ENCODE measurements around the gene ARID5B. TPM values are rescaled to one million over a fixed set of nuclear protein-coding genes. Genes with fewer than 3 reads are reported as not detected.
A peak's percentile ranks its signal among the peaks of the same experiment; 100 is the strongest.

Gene ARID5B
- total RNA-seq, 2 experiments from 2014 or later: 34.8 to 35.9 TPM

DNA sequence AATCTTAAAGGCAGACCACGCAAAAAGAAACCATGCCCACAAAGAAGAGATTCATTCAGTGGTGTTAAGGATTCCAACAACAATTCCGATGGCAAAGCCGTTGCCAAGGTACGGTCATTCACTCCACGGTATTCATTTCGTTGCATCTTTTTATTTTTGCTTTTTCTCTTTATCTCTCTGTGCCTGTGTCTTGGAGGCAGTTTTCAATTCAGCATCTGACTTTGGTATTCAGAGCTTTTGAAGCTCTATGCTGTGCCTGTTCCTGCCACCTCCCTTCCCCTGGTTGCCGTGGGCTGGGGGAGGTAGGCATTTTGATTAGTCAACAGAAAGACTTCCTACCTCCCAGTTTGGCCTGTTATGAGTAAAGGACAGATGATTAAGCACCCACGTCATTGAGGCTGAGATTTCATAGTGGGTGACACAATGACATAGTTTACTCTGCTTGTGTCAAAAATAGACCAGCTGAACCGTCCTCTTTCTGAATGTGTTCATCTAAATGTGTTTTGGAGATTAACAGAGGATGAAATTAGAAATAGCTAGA lies 149.5 kb downstream of the ARID5B start:
- DNase-seq (peak; percentile 92), ATAC-seq (peak; percentile 60)
- peaks cover 63% of the 10 kb centered on the region for H3K36me3 Mint-ChIP-seq
- H3K4me1 Mint-ChIP-seq: peaks cover 93% of the 10 kb centered on the region
- H3K9me3 Mint-ChIP-seq (ENCODE audit: low read depth): no peaks in the 10 kb centered on the region
- H3K27me3 Mint-ChIP-seq: no peaks in the 10 kb centered on the region
- peak overlapping the region; percentile 83 for H3K4me3 Mint-ChIP-seq
- H3K27ac Mint-ChIP-seq: peak overlapping the region; percentile 99
- CTCF ChIA-PET: interaction anchor here (1.2 to 5.9 kb wide), 8 partner anchors 9 to 193 kb away, joined by 3 to 50 read pairs (median 14); partner anchors contain the start of gene ARID5B

- Mint-ChIP-seq H3K4me3 (peak overlapping the region; percentile 83), H3K36me3 (peaks cover 76% of the 10 kb centered on the region), H3K27me3 (no peaks in the 10 kb centered on the region), H3K9me3 (ENCODE audit: low read depth) (no peaks in the 10 kb centered on the region), H3K27ac (peak overlapping the region; percentile 99), H3K4me1 (peaks cover 92% of the 10 kb centered on the region)
- no peak for ATAC-seq
- CTCF ChIA-PET: interaction anchor here (0.8 to 3.0 kb wide), 5 partner anchors 11 to 194 kb away, joined by 3 to 10 read pairs (median 4); no protein-coding TSS in a partner anchor
- DNase-seq: no peak
Observed at GRCh38 chr10:62052276-62052675, 150.8 kb downstream of the ARID5B start.

- H3K4me1 Mint-ChIP-seq: peaks cover 89% of the 10 kb centered on the region
- H3K27ac Mint-ChIP-seq: peak overlapping the region; percentile 99
- DNase-seq (no peak), ATAC-seq (no peak)
- CTCF ChIA-PET: interaction anchor here (0.6 to 3.0 kb wide), 8 partner anchors 15 to 211 kb away, joined by 3 to 10 read pairs (median 4); no protein-coding TSS in a partner anchor
- H3K4me3 Mint-ChIP-seq: peak overlapping the region; percentile 83
- H3K9me3 Mint-ChIP-seq (ENCODE audit: low read depth): no peaks in the 10 kb centered on the region
- H3K27me3 Mint-ChIP-seq: no peaks in the 10 kb centered on the region
- peaks cover 91% of the 10 kb centered on the region for H3K36me3 Mint-ChIP-seq
Observed at GRCh38 chr10:62053860-62054259, 152.4 kb downstream of the ARID5B start.

DNA sequence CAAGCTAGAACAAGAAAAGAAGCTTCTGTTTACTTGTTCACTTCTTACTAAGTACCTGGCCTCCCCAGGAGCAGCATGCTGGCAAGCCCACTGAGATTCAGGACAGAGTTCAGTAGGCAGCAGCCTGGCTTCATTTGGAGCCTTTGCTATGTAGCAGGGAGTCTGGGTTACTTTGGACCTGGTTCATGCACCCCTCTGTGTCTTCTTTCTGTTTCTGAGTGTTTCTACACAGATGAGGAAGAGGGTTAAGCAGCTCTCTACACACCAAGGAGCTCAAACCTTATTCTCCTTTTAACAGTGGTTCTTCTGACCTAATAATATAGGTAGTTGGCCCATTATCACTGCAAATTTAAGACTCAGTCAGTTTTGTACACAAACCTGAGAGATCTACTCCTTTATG lies 152.9 kb downstream of the ARID5B start:
- no peaks in the 10 kb centered on the region for H3K27me3 Mint-ChIP-seq
- H3K36me3 Mint-ChIP-seq: peaks cover 91% of the 10 kb centered on the region
- ATAC-seq (peak; percentile 26), DNase-seq (no peak)
- H3K9me3 Mint-ChIP-seq (ENCODE audit: low read depth): no peaks in the 10 kb centered on the region
- H3K4me3 Mint-ChIP-seq: peak overlapping the region; percentile 83
- CTCF ChIA-PET: interaction anchor here (0.7 to 3.0 kb wide), 7 partner anchors 16 to 194 kb away, joined by 3 to 10 read pairs (median 5); no protein-coding TSS in a partner anchor
- H3K4me1 Mint-ChIP-seq: peaks cover 89% of the 10 kb centered on the region
- H3K27ac Mint-ChIP-seq: peak overlapping the region; percentile 99

- Mint-ChIP-seq H3K9me3 (ENCODE audit: low read depth) (no peaks in the 10 kb centered on the region), H3K27ac (peak overlapping the region; percentile 99), H3K4me1 (peaks cover 89% of the 10 kb centered on the region), H3K4me3 (peak overlapping the region; percentile 83), H3K27me3 (no peaks in the 10 kb centered on the region), H3K36me3 (peaks cover 92% of the 10 kb centered on the region)
- no peak for ATAC-seq
- CTCF ChIA-PET: interaction anchor here (0.7 to 3.0 kb wide), 7 partner anchors 16 to 194 kb away, joined by 3 to 10 read pairs (median 5); no protein-coding TSS in a partner anchor
- DNase-seq: no peak
Observed at GRCh38 chr10:62054830-62055229, 153.3 kb downstream of the ARID5B start.

DNA sequence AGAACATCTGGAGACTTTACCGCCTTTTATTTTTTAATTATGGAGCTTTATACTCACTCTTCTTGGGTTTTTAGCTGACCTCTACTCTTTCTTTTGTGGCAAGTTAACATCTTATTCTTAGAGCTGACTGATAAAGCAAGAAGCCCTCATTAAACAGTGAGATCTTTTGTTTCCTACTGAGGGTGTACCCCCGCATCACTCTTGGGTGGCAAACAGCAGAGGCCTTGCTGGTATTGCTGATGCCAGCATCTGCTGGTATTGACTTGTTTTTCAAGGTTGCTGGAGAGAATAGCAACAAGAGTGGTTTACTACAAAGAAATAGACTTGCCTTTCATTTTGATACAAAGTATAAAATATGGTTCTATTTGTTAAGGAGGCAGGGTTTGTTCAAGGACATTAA lies 154.7 kb downstream of the ARID5B start:
- no peak for ATAC-seq
- DNase-seq: no peak
- Mint-ChIP-seq H3K36me3 (peaks cover 94% of the 10 kb centered on the region), H3K9me3 (ENCODE audit: low read depth) (peaks cover 3% of the 10 kb centered on the region), H3K27ac (peak overlapping the region; percentile 63), H3K4me3 (peak overlapping the region; percentile 22), H3K4me1 (peaks cover 89% of the 10 kb centered on the region), H3K27me3 (no peaks in the 10 kb centered on the region)
- CTCF ChIA-PET: interaction anchor here (1.3 to 1.9 kb wide), 3 partner anchors 10 to 189 kb away, joined by 3 to 6 read pairs (median 4); no protein-coding TSS in a partner anchor

GRCh38 chr10:62056698-62057097 lies 155.2 kb downstream of the ARID5B start:
- peak overlapping the region; percentile 63 for H3K27ac Mint-ChIP-seq
- DNase-seq (no peak), ATAC-seq (no peak)
- CTCF ChIA-PET: interaction anchor here (1.3 to 1.9 kb wide), 3 partner anchors 10 to 188 kb away, joined by 3 to 6 read pairs (median 4); no protein-coding TSS in a partner anchor
- no peaks in the 10 kb centered on the region for H3K27me3 Mint-ChIP-seq
- peaks cover 4% of the 10 kb centered on the region for H3K9me3 Mint-ChIP-seq (ENCODE audit: low read depth)
- H3K4me3 Mint-ChIP-seq: no peak overlapping the region
- peaks cover 90% of the 10 kb centered on the region for H3K4me1 Mint-ChIP-seq
- peaks cover 96% of the 10 kb centered on the region for H3K36me3 Mint-ChIP-seq

GRCh38 chr10:62057359-62057758 lies 155.9 kb downstream of the ARID5B start:
- Mint-ChIP-seq H3K9me3 (ENCODE audit: low read depth) (peaks cover 4% of the 10 kb centered on the region), H3K27me3 (no peaks in the 10 kb centered on the region), H3K27ac (peak overlapping the region; percentile 38), H3K4me1 (peaks cover 91% of the 10 kb centered on the region), H3K4me3 (no peak overlapping the region), H3K36me3 (peaks cover 96% of the 10 kb centered on the region)
- ATAC-seq: no peak
- CTCF ChIA-PET: interaction anchor here (1.0 to 1.9 kb wide), 3 partner anchors 11 to 187 kb away, joined by 3 to 6 read pairs (median 4); no protein-coding TSS in a partner anchor
- no peak for DNase-seq

DNA sequence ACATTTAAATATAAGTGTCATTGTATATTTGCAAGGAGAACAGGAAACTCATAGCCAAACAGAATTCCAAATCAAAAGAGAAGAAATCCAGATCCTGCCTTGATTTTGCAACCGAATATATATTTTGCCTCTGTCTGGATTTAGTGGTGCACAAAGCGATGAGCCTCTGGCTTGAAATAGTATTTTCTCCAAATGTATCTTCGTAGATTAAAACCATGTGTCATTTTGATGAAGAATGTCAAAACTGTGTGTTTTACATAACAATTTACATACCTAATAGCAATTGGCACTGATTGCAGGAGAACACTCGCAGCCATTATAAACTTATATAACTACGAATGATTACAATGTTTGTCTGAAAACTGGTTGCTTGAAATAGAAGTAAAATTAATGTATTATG lies 156.4 kb downstream of the ARID5B start:
- DNase-seq: no peak
- CTCF ChIA-PET: interaction anchor here (1.0 to 1.4 kb wide), 2 partner anchors 19 to 187 kb away, joined by 4 to 5 read pairs; no protein-coding TSS in a partner anchor
- H3K36me3 Mint-ChIP-seq: peaks cover 94% of the 10 kb centered on the region
- ATAC-seq: no peak
- peaks cover 91% of the 10 kb centered on the region for H3K4me1 Mint-ChIP-seq
- H3K27me3 Mint-ChIP-seq: no peaks in the 10 kb centered on the region
- no peak overlapping the region for H3K4me3 Mint-ChIP-seq
- H3K9me3 Mint-ChIP-seq (ENCODE audit: low read depth): peaks cover 4% of the 10 kb centered on the region
- peak overlapping the region; percentile 38 for H3K27ac Mint-ChIP-seq

DNA sequence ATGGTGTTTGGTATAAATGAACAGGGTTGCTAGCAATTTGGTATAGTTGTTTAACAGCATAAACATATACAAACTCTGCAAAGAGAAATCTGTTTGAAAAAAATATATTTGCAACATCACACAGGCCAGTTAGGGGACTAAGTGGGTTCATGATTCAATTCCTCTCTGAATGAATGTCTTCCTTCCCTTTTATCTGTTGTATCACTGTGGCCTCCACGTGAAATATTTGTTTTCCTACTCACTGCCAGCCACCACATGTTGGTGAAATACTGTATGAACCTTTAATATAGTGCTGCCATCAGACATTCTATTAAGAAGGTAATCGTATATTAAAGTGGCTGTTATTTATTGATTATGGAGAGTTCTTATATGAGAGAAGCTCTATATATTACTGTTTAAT lies 157.0 kb downstream of the ARID5B start:
- Mint-ChIP-seq H3K27me3 (no peaks in the 10 kb centered on the region), H3K27ac (no peak overlapping the region)
- ATAC-seq: no peak

GRCh38 chr10:62058896-62059216 lies 157.4 kb downstream of the ARID5B start:
- H3K36me3 Mint-ChIP-seq: peaks cover 91% of the 10 kb centered on the region
- H3K27me3 Mint-ChIP-seq: no peaks in the 10 kb centered on the region
- CTCF ChIA-PET: interaction anchor here (1.1 to 1.4 kb wide), 3 partner anchors 13 to 186 kb away, joined by 3 to 5 read pairs (median 4); no protein-coding TSS in a partner anchor
- H3K4me3 Mint-ChIP-seq: no peak overlapping the region
- peaks cover 91% of the 10 kb centered on the region for H3K4me1 Mint-ChIP-seq
- ATAC-seq (no peak), DNase-seq (no peak)
- H3K9me3 Mint-ChIP-seq (ENCODE audit: low read depth): peaks cover 4% of the 10 kb centered on the region
- no peak overlapping the region for H3K27ac Mint-ChIP-seq

More for the DNA sequence above, 157.0 kb downstream of the ARID5B start:
- CTCF ChIA-PET: interaction anchor here (1.1 to 1.4 kb wide), 3 partner anchors 12 to 186 kb away, joined by 3 to 5 read pairs (median 4); no protein-coding TSS in a partner anchor
- Mint-ChIP-seq H3K9me3 (ENCODE audit: low read depth) (peaks cover 4% of the 10 kb centered on the region), H3K36me3 (peaks cover 91% of the 10 kb centered on the region), H3K4me1 (peaks cover 91% of the 10 kb centered on the region), H3K4me3 (no peak overlapping the region)
- DNase-seq: no peak

- H3K36me3 Mint-ChIP-seq: peaks cover 90% of the 10 kb centered on the region
- CTCF ChIA-PET: interaction anchor here (0.6 to 1.4 kb wide), 6 partner anchors 8 to 185 kb away, joined by 3 to 5 read pairs (median 3); no protein-coding TSS in a partner anchor
- H3K27ac Mint-ChIP-seq: peak overlapping the region; percentile 38
- no peak for DNase-seq
- peaks cover 91% of the 10 kb centered on the region for H3K4me1 Mint-ChIP-seq
- H3K9me3 Mint-ChIP-seq (ENCODE audit: low read depth): peaks cover 4% of the 10 kb centered on the region
- no peak for ATAC-seq
- no peaks in the 10 kb centered on the region for H3K27me3 Mint-ChIP-seq
- H3K4me3 Mint-ChIP-seq: no peak overlapping the region
Observed at GRCh38 chr10:62059217-62059920, 157.9 kb downstream of the ARID5B start.

GRCh38 chr10:62062028-62062427 lies 160.5 kb downstream of the ARID5B start:
- no peaks in the 10 kb centered on the region for H3K27me3 Mint-ChIP-seq
- peak; percentile 29 for ATAC-seq
- peaks cover 4% of the 10 kb centered on the region for H3K9me3 Mint-ChIP-seq (ENCODE audit: low read depth)
- H3K36me3 Mint-ChIP-seq: peaks cover 88% of the 10 kb centered on the region
- DNase-seq: no peak
- H3K4me1 Mint-ChIP-seq: peaks cover 87% of the 10 kb centered on the region
- CTCF ChIA-PET: interaction anchor here (1.0 to 2.9 kb wide), 6 partner anchors 13 to 183 kb away, joined by 3 to 13 read pairs (median 4); no protein-coding TSS in a partner anchor
- peak overlapping the region; percentile 86 for H3K27ac Mint-ChIP-seq
- H3K4me3 Mint-ChIP-seq: no peak overlapping the region

All from activated CD8-positive, alpha-beta memory T cell treated with anti-CD3 and anti-CD28 coated beads, Interleukin-2, amount 10 ng/mL, durations not matched to agents 7 days and 5 days (primary cell).